Gastroesophageal sphincter (tissue), 3 donors: ENCODE results near the gene IL24.

Experiments
- EP300 ChIP-seq: sonication (generic); formaldehyde crosslinking; IDR thresholded peaks from one replicate; pipeline ENCODE4 v1.6.1; 2017; ENCODE audit warnings: antibody characterized with exemption, mild to moderate bottlenecking
- POLR2A ChIP-seq, 2 donors: fragments of 450-650 bp; IDR thresholded peaks; one replicate each; pipeline ENCODE4 v1.6.1; 2017; ENCODE audit warnings: antibody characterized with exemption in 2 of 2, mild to moderate bottlenecking in 2 of 2, moderate library complexity in 1 of 2
- TF ChIP-seq, protein P1 (sequence below), 4 experiments: fragments of 200-600 bp in 2 of 4; fragments of 450-650 bp in 2 of 4; sonication (generic) in 1 of 4; IDR thresholded peaks; one replicate each; pipeline ENCODE4 v1.5.1; 2017 to 2019; ENCODE audit warnings: antibody characterized with exemption in 4 of 4, mild to moderate bottlenecking in 2 of 4, moderate library complexity in 2 of 4

DNA sequence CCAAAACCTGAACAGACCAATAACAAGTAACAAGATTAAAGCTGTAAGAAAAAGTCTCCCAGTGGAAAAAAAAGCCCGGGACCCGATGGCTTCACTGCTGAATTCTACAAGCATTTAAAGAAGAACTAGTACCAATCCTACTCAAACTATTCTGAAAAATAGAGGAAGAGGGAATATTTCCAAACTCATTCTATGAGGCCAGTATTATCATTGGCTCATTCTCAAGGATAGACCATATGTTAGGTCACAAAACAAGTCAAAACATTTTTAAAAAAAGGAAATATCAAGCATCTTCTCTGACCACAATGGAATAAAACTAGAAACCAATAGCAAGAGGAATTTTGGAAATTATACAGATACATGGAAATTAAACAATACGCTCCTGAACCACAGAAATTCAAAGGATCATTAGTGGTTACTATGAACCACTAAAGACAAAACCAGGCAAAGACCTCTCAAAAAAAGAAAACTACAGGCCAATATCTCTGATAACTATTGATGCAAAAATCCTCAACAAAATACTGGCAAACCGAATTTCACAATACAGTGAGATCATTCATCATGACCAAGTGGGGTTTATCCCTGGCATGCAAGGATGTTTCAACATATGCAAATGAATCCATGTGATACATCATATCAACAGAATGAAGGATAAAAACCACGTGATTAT, 45.8 kb upstream of the IL24 start:
- TF ChIP-seq, protein P1, sequence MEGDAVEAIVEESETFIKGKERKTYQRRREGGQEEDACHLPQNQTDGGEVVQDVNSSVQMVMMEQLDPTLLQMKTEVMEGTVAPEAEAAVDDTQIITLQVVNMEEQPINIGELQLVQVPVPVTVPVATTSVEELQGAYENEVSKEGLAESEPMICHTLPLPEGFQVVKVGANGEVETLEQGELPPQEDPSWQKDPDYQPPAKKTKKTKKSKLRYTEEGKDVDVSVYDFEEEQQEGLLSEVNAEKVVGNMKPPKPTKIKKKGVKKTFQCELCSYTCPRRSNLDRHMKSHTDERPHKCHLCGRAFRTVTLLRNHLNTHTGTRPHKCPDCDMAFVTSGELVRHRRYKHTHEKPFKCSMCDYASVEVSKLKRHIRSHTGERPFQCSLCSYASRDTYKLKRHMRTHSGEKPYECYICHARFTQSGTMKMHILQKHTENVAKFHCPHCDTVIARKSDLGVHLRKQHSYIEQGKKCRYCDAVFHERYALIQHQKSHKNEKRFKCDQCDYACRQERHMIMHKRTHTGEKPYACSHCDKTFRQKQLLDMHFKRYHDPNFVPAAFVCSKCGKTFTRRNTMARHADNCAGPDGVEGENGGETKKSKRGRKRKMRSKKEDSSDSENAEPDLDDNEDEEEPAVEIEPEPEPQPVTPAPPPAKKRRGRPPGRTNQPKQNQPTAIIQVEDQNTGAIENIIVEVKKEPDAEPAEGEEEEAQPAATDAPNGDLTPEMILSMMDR (IDR thresholded peaks at IDR 0.05): no peak
- TF ChIP-seq POLR2A (IDR thresholded peaks at IDR 0.05): no peak
- no peak for TF ChIP-seq EP300
